Activated T-cell treated with anti-CD3 and anti-CD28 coated beads for 1 hour (primary cell): ENCODE measurements around the gene KRTAP6-1.

Experiments used
- DNase-seq: peaks from one replicate; pipeline ENCODE4 v3.0.0-alpha.2; 2020; ENCODE audit warnings: low read depth

The KRTAP6-1 gene

DNA sequence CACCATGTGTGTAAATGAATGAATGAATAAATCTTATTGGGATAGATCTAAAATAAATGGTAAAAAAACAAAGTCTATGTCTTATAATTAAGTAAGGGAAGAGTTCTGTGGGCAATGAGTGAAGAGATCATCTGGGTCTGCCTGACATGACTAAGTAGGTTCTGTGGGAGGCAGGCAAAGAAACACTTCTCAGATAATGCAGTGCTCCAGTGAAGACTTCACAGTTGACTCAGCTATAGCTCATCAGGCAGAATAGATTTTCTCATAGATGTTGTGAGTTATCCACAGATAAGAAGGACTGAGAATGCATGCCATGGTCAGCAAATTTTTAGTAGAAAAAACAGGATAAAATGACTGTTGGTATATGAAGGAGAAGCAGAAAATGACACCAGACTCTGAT is 36.0 kb downstream of the KRTAP6-1 start:
- no peak for DNase-seq

- no peak for DNase-seq
Observed at GRCh38 chr21:30567617-30568016, 46.1 kb downstream of the KRTAP6-1 start.

GRCh38 chr21:30563630-30564029 is 50.1 kb downstream of the KRTAP6-1 start:
- DNase-seq, result no peak
